H9 (cell line): ENCODE measurements around the gene CYTL1. TPM values are rescaled to one million over a fixed set of nuclear protein-coding genes. Genes with fewer than 3 reads are reported as not detected.

Experiments
- DNase-seq: peaks from one replicate; pipeline ENCODE4 v3.0.0-alpha.2; 2017
- H2AFZ ChIP-seq: one replicate; pipeline ENCODE4 v1.6.1; 2013; ENCODE audit warnings: mild to moderate bottlenecking, low read length, control low read depth, moderate library complexity
- H2AK5ac ChIP-seq: 2 replicates; pipeline ENCODE4 v1.6.1; 2013; ENCODE audit warnings: low read length, control low read depth, mixed read lengths; ENCODE audit not compliant: insufficient read length
- H2BK120ac ChIP-seq: one replicate; pipeline ENCODE4 v1.6.1; 2013; ENCODE audit warnings: low read depth, mild to moderate bottlenecking, low read length, control low read depth, inconsistent platforms; ENCODE audit not compliant: poor library complexity, severe bottlenecking
- H2BK12ac ChIP-seq: 2 replicates; pipeline ENCODE4 v1.6.1; 2013; ENCODE audit warnings: low read length, control low read depth, mixed read lengths, low read depth; ENCODE audit not compliant: insufficient read length
- H2BK15ac ChIP-seq: 2 replicates; pipeline ENCODE4 v1.6.1; 2013; ENCODE audit warnings: low read depth, low read length, control low read depth
- H2BK20ac ChIP-seq: one replicate; pipeline ENCODE4 v1.6.1; 2013; ENCODE audit warnings: low read depth, mild to moderate bottlenecking, low read length, control low read depth, inconsistent platforms; ENCODE audit not compliant: poor library complexity, severe bottlenecking
- H2BK5ac ChIP-seq: 2 replicates; pipeline ENCODE4 v1.6.1; 2013; ENCODE audit warnings: low read length, control low read depth, mixed read lengths; ENCODE audit not compliant: insufficient read length
- H3K14ac ChIP-seq: 2 replicates; pipeline ENCODE4 v1.6.1; 2013; ENCODE audit warnings: low read length, control low read depth; ENCODE audit not compliant: insufficient read depth
- H3K18ac ChIP-seq: 2 replicates; pipeline ENCODE4 v1.6.1; 2013; ENCODE audit warnings: low read depth, mild to moderate bottlenecking, mixed read lengths, low read length, control low read depth; ENCODE audit not compliant: insufficient read length
- H3K23ac ChIP-seq: 2 replicates; pipeline ENCODE4 v1.6.1; 2013; ENCODE audit warnings: low read length, control low read depth, mixed read lengths, low read depth; ENCODE audit not compliant: insufficient read length
- H3K23me2 ChIP-seq: 2 replicates; pipeline ENCODE4 v1.6.1; 2013; ENCODE audit warnings: low read depth, mild to moderate bottlenecking, mixed read lengths, low read length, control low read depth; ENCODE audit not compliant: insufficient read length, poor library complexity, severe bottlenecking
- H3K27ac ChIP-seq: 2 replicates; pipeline ENCODE4 v1.5.1; 2013; ENCODE audit warnings: low read length, control low read depth, mixed read lengths, low read depth; ENCODE audit not compliant: insufficient read length
- H3K27me3 ChIP-seq: 2 replicates; pipeline ENCODE4 v1.6.1; 2013; ENCODE audit warnings: low read length, control low read depth, inconsistent platforms; ENCODE audit not compliant: insufficient read depth
- H3K4ac ChIP-seq: 2 replicates; pipeline ENCODE4 v1.6.1; 2013; ENCODE audit warnings: low read depth, mild to moderate bottlenecking, control low read depth, inconsistent platforms, low read length, moderate library complexity
- H3K4me1 ChIP-seq: 2 replicates; pipeline ENCODE4 v1.6.1; 2013; ENCODE audit warnings: low read length, control low read depth, inconsistent platforms; ENCODE audit not compliant: insufficient read depth
- H3K4me2 ChIP-seq: 2 replicates; pipeline ENCODE4 v1.6.1; 2013; ENCODE audit warnings: low read length, control low read depth, mixed read lengths; ENCODE audit not compliant: insufficient read length, insufficient read depth
- H3K56ac ChIP-seq: 2 replicates; pipeline ENCODE4 v1.6.1; 2013; ENCODE audit warnings: low read depth, mild to moderate bottlenecking, mixed read lengths, low read length, control low read depth; ENCODE audit not compliant: insufficient read length
- H3K79me1 ChIP-seq: 2 replicates; pipeline ENCODE4 v1.6.1; 2013; ENCODE audit warnings: low read depth, mild to moderate bottlenecking, moderate library complexity, low read length, control low read depth, inconsistent platforms; ENCODE audit not compliant: insufficient read depth, poor library complexity, severe bottlenecking
- H3K79me2 ChIP-seq: 2 replicates; pipeline ENCODE4 v1.6.1; 2013; ENCODE audit warnings: low read length, control low read depth, inconsistent platforms; ENCODE audit not compliant: insufficient read depth
- H3K9ac ChIP-seq: 2 replicates; pipeline ENCODE4 v1.6.1; 2013; ENCODE audit warnings: low read length, control low read depth, mixed read lengths; ENCODE audit not compliant: insufficient read length; ENCODE audit errors: extremely low read depth
- H3K9me3 ChIP-seq: one replicate; pipeline ENCODE4 v1.6.1; 2013; ENCODE audit warnings: low read depth, low read length, inconsistent platforms; ENCODE audit not compliant: control insufficient read depth
- H3T11ph ChIP-seq: one replicate; pipeline ENCODE4 v1.6.1; 2013; ENCODE audit warnings: mild to moderate bottlenecking, low read length, control low read depth, inconsistent platforms
- H4K20me1 ChIP-seq: one replicate; pipeline ENCODE4 v1.6.1; 2013; ENCODE audit not compliant: control insufficient read depth, insufficient read length, insufficient read depth
- H4K5ac ChIP-seq: 2 replicates; pipeline ENCODE4 v1.6.1; 2013; ENCODE audit warnings: low read depth, mild to moderate bottlenecking, mixed read lengths, low read length, control low read depth; ENCODE audit not compliant: insufficient read length
- H4K8ac ChIP-seq: replicated peaks from 2 replicates; pipeline ENCODE4 v1.6.1; 2013; ENCODE audit warnings: low read length, control low read depth, mixed read lengths, low read depth; ENCODE audit not compliant: insufficient read length
- H4K91ac ChIP-seq: 2 replicates; pipeline ENCODE4 v1.6.1; 2013; ENCODE audit warnings: low read depth, mild to moderate bottlenecking, moderate library complexity, mixed read lengths, low read length, control low read depth; ENCODE audit not compliant: insufficient read length
- H3K27ac Mint-ChIP-seq, 3 experiments: 2 replicates in 2 of 3; 3 replicates in 1 of 3; pipeline ENCODE4 v1.8.0; 2020 to 2021; ENCODE audit warnings: mixed read lengths in 3 of 3, mild to moderate bottlenecking in 1 of 3, moderate library complexity in 1 of 3
- H3K27me3 Mint-ChIP-seq: 2 replicates; pipeline ENCODE4 v1.8.0; 2021; ENCODE audit warnings: low read depth, mild to moderate bottlenecking, moderate library complexity, mixed read lengths
- H3K36me3 Mint-ChIP-seq, 3 experiments: 2 replicates in 2 of 3; 3 replicates in 1 of 3; pipeline ENCODE4 v1.8.0; 2020 to 2021; ENCODE audit warnings: low read depth in 3 of 3, mixed read lengths in 3 of 3; ENCODE audit not compliant: insufficient read depth in 1 of 3
- H3K4me1 Mint-ChIP-seq, 2 experiments: 2 replicates each; pipeline ENCODE4 v1.8.0; 2020; ENCODE audit warnings: mixed read lengths in 2 of 2
- H3K4me3 Mint-ChIP-seq, 2 experiments: 2 replicates in 1 of 2; 3 replicates in 1 of 2; pipeline ENCODE4 v1.8.0; 2020 to 2021; ENCODE audit warnings: mild to moderate bottlenecking in 2 of 2, mixed read lengths in 2 of 2, moderate library complexity in 1 of 2
- H3K9me3 Mint-ChIP-seq, 2 experiments: 2 replicates in 1 of 2; 3 replicates in 1 of 2; pipeline ENCODE4 v1.8.0; 2020; ENCODE audit warnings: mild to moderate bottlenecking in 2 of 2, mixed read lengths in 2 of 2, moderate library complexity in 1 of 2
- CTCF ChIP-seq: fragments of 200-600 bp; sonication (generic); conservative IDR thresholded peaks from 3 replicates; pipeline ENCODE4 v1.8.0; 2021; ENCODE audit warnings: antibody characterized with exemption, mild to moderate bottlenecking
- WGBS: extraction: QIAGEN DNeasy Blood & Tissue Kit; methylation state at CpG from one replicate; pipeline ENCODE4 v1.1.7; 2013; ENCODE audit warnings: missing lambda C conversion rate, low lambda C conversion rate, mixed read lengths; ENCODE audit not compliant: insufficient read length; ENCODE audit errors: extremely low coverage; 5-methylcytosine and 5-hydroxymethylcytosine counted together
- total RNA-seq: library from RNA; stranded (reverse); gene quantifications from 2 replicates; pipeline ENCODE4 v1.2.1, GENCODE V29; 2021

CYTL1 gene
- total RNA-seq, 1 experiment from 2014 or later: 1.7 TPM

DNA sequence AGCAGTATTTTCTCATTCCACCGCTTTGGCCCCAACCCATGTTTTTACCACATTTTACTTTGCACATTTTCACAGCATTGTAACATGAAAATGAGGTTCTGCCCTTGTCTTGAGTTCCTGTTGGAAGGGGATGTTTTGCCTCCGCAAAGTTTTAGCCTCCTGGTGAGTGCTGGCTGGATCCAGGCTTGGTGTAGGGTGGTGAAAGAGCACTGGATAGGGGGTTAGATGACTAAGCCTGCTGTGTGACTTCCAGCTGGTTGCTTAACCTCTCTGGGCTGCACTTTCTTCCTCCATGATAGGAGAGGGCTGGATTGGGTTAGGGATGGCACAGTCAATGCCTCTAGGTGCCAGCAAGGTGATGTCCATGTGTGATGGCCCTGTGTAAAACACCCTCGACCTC is 28.9 kb downstream of the CYTL1 start:
- H3K4me2 ChIP-seq: no peak overlapping the region
- no peak overlapping the region for H4K8ac ChIP-seq
- no peaks in the 10 kb centered on the region for H3K23me2 ChIP-seq
- no peak overlapping the region for H2BK20ac ChIP-seq
- no peak overlapping the region for H2BK120ac ChIP-seq
- H2AK5ac ChIP-seq: no peak overlapping the region
- no peak overlapping the region for H2BK12ac ChIP-seq
- no peak overlapping the region for H4K91ac ChIP-seq
- H3K4ac ChIP-seq: no peak overlapping the region
- no peaks in the 10 kb centered on the region for H3K27me3 ChIP-seq
- WGBS: no CpG with 5 or more reads among the region's 3 CpGs
- H3K79me2 ChIP-seq: no peaks in the 10 kb centered on the region
- no peaks in the 10 kb centered on the region for H3K36me3 Mint-ChIP-seq
- DNase-seq: no peak
- H3K27ac Mint-ChIP-seq: no peak overlapping the region
- H2AFZ ChIP-seq: no peak overlapping the region
- H2BK15ac ChIP-seq: no peak overlapping the region
- H3K27me3 Mint-ChIP-seq: peaks cover 24% of the 10 kb centered on the region
- H3K79me1 ChIP-seq: no peaks in the 10 kb centered on the region
- no peaks in the 10 kb centered on the region for H3K4me1 ChIP-seq
- H3K9ac ChIP-seq: no peak overlapping the region
- H4K5ac ChIP-seq: no peak overlapping the region
- no peaks in the 10 kb centered on the region for H3K9me3 Mint-ChIP-seq
- H3K27ac ChIP-seq: no peak overlapping the region
- TF ChIP-seq CTCF: no peak
- no peak overlapping the region for H3T11ph ChIP-seq
- H3K9me3 ChIP-seq: no peaks in the 10 kb centered on the region
- no peak overlapping the region for H3K4me3 Mint-ChIP-seq
- H3K23ac ChIP-seq: no peak overlapping the region
- H3K14ac ChIP-seq: no peak overlapping the region
- no peak overlapping the region for H3K56ac ChIP-seq
- no peak overlapping the region for H3K18ac ChIP-seq
- no peak overlapping the region for H2BK5ac ChIP-seq
- no peaks in the 10 kb centered on the region for H4K20me1 ChIP-seq
- H3K4me1 Mint-ChIP-seq: peaks cover 2 to 8% of the 10 kb centered on the region in 2 experiments; a peak in 3 of 4 replicates
